H1 (cell line): ENCODE measurements around the gene SLK. TPM values are rescaled to one million over a fixed set of nuclear protein-coding genes. Genes with fewer than 3 reads are reported as not detected.

Source experiments
- CTCF ChIA-PET: fragments of 300-600 bp; sonication (Branson Sonifier 250); formaldehyde crosslinking; loops from one replicate; lab custom pipeline; 2021; ENCODE audit not compliant: partially characterized antibody; lab: Charles Lee
- POLR2A ChIA-PET: fragments of 300-600 bp; sonication (Branson Sonifier 250); formaldehyde crosslinking; loops from one replicate; lab custom pipeline; 2021; ENCODE audit warnings: inconsistent platforms; ENCODE audit not compliant: partially characterized antibody; lab: Charles Lee
- DNase-seq, 2 experiments: peaks; one replicate each; pipeline versions ENCODE4 v3.0.0 to v3.0.0-alpha.2; 2010 to 2022; ENCODE audit warnings: low spot score in 2 of 2, low read depth in 1 of 2, mixed read lengths in 1 of 2
- FAIRE-seq: peaks from 2 replicates; lab custom pipeline; 2011; peaks lifted over from hg19 to GRCh38; lab: Jason Lieb, UNC
- H2AFZ ChIP-seq: 2 replicates; pipeline ENCODE4 v1.8.1; 2012; ENCODE audit warnings: low read length, inconsistent platforms
- H2AK5ac ChIP-seq: 2 replicates; pipeline ENCODE4 v1.6.1; 2013; ENCODE audit warnings: low read depth, low read length
- H2BK120ac ChIP-seq: replicated peaks from 2 replicates; pipeline ENCODE3; 2013; ENCODE audit warnings: low read depth, low read length, inconsistent platforms
- H2BK12ac ChIP-seq: 2 replicates; pipeline ENCODE4 v1.6.1; 2013; ENCODE audit warnings: low read depth, low read length
- H2BK15ac ChIP-seq: 2 replicates; pipeline ENCODE4 v1.6.1; 2013; ENCODE audit warnings: low read length
- H2BK20ac ChIP-seq: 2 replicates; pipeline ENCODE4 v1.6.1; 2013; ENCODE audit warnings: low read length
- H2BK5ac ChIP-seq: 2 replicates; pipeline ENCODE4 v1.6.1; 2013; ENCODE audit warnings: low read depth, low read length
- H3K14ac ChIP-seq: 2 replicates; pipeline ENCODE4 v1.6.1; 2013; ENCODE audit warnings: inconsistent platforms; ENCODE audit not compliant: insufficient read length
- H3K18ac ChIP-seq: 2 replicates; pipeline ENCODE4 v1.6.1; 2013; ENCODE audit warnings: low read length; ENCODE audit errors: extremely low read depth
- H3K23ac ChIP-seq: 2 replicates; pipeline ENCODE4 v1.6.1; 2013; ENCODE audit warnings: inconsistent platforms; ENCODE audit not compliant: insufficient read length
- H3K23me2 ChIP-seq: 2 replicates; pipeline ENCODE4 v1.6.1; 2013; ENCODE audit warnings: low read depth, low read length
- H3K27ac ChIP-seq: 2 replicates; pipeline ENCODE4 v1.6.1; 2011; ENCODE audit warnings: low read depth, low read length, inconsistent platforms
- H3K27me3 ChIP-seq, 4 experiments: replicated peaks in 1 of 4; 1 replicate in 1 of 4; 2 replicates in 3 of 4; pipeline versions ENCODE4 v1.6.1 to v1.8.1; 2011 to 2013; ENCODE audit warnings: low read length in 3 of 4, mild to moderate bottlenecking in 3 of 4, inconsistent platforms in 2 of 4, mixed read lengths in 2 of 4, moderate library complexity in 1 of 4; ENCODE audit not compliant: control insufficient read depth in 3 of 4, insufficient read depth in 3 of 4; ENCODE audit errors: extremely low read depth in 1 of 4
- H3K36me3 ChIP-seq, 4 experiments: 2 replicates each; pipeline versions ENCODE4 v1.6.1 to v1.8.1; 2011 to 2013; ENCODE audit warnings: mild to moderate bottlenecking in 4 of 4, low read length in 3 of 4, moderate library complexity in 2 of 4, control low read depth in 1 of 4, inconsistent platforms in 1 of 4; ENCODE audit not compliant: insufficient read depth in 4 of 4, control insufficient read depth in 2 of 4
- H3K4ac ChIP-seq: replicated peaks from 2 replicates; pipeline ENCODE3; 2013; ENCODE audit warnings: low read length, low read depth, mixed read lengths, inconsistent platforms; ENCODE audit not compliant: insufficient read length
- H3K4me1 ChIP-seq, 4 experiments: replicated peaks in 1 of 4; 1 replicate in 1 of 4; 2 replicates in 3 of 4; pipeline versions ENCODE4 v1.6.1 to v1.8.1; 2011 to 2013; ENCODE audit warnings: low read length in 3 of 4, inconsistent platforms in 2 of 4, mixed read lengths in 1 of 4; ENCODE audit not compliant: insufficient read depth in 4 of 4, control insufficient read depth in 3 of 4
- H3K4me2 ChIP-seq, 2 experiments: 2 replicates each; pipeline versions ENCODE4 v1.6.1 to v1.8.1; 2011 to 2013; ENCODE audit warnings: low read depth in 2 of 2, low read length in 2 of 2, control low read depth in 1 of 2, inconsistent platforms in 1 of 2, mild to moderate bottlenecking in 1 of 2; ENCODE audit not compliant: insufficient read depth in 1 of 2
- H3K4me3 ChIP-seq, 4 experiments: fragments of 200-600, 300-600 bp in 1 of 4; sonication (generic), shearing (Covaris generic), sonication (Bioruptor Twin) in 1 of 4; 2 replicates each; pipeline versions ENCODE4 v1.5.1 to v1.8.1; 2011 to 2016; ENCODE audit warnings: low read length in 4 of 4, low read depth in 3 of 4, control low read depth in 2 of 4, inconsistent platforms in 2 of 4, mild to moderate bottlenecking in 2 of 4, mixed read lengths in 1 of 4, moderate library complexity in 1 of 4; ENCODE audit not compliant: insufficient read depth in 2 of 4; ENCODE audit errors: extremely low read depth in 1 of 4
- H3K56ac ChIP-seq: replicated peaks from 2 replicates; pipeline ENCODE3; 2013; ENCODE audit warnings: low read depth, mild to moderate bottlenecking, mixed read lengths, low read length, inconsistent platforms; ENCODE audit not compliant: insufficient read length
- H3K79me1 ChIP-seq: 2 replicates; pipeline ENCODE4 v1.6.1; 2013; ENCODE audit warnings: low read depth, low read length, control low read depth
- H3K79me2 ChIP-seq, 2 experiments: 2 replicates each; pipeline versions ENCODE4 v1.6.1 to v1.8.1; 2012 to 2013; ENCODE audit warnings: low read length in 2 of 2, mild to moderate bottlenecking in 2 of 2, inconsistent platforms in 1 of 2; ENCODE audit not compliant: insufficient read depth in 2 of 2, control insufficient read depth in 1 of 2
- H3K9ac ChIP-seq, 4 experiments: replicated peaks in 1 of 4; 1 replicate in 1 of 4; 2 replicates in 3 of 4; pipeline versions ENCODE4 v1.6.1 to v1.8.1; 2011 to 2013; ENCODE audit warnings: low read depth in 3 of 4, low read length in 3 of 4, control low read depth in 2 of 4, mild to moderate bottlenecking in 2 of 4, moderate library complexity in 2 of 4, inconsistent platforms in 1 of 4; ENCODE audit errors: extremely low read depth in 1 of 4
- H3K9me3 ChIP-seq, 2 experiments: 2 replicates each; pipeline versions ENCODE4 v1.6.1 to v1.8.1; 2012 to 2013; ENCODE audit warnings: mild to moderate bottlenecking in 2 of 2, moderate library complexity in 2 of 2, control low read depth in 1 of 2, inconsistent platforms in 1 of 2, low read depth in 1 of 2, low read length in 1 of 2, mixed read lengths in 1 of 2; ENCODE audit not compliant: insufficient read depth in 2 of 2
- H4K20me1 ChIP-seq, 2 experiments: replicated peaks in 1 of 2; 2 replicates each; pipeline versions ENCODE3 to v1.8.1; 2011 to 2013; ENCODE audit warnings: inconsistent platforms in 2 of 2, low read length in 2 of 2, mild to moderate bottlenecking in 1 of 2; ENCODE audit not compliant: insufficient read depth in 2 of 2, control insufficient read depth in 1 of 2
- H4K5ac ChIP-seq: 2 replicates; pipeline ENCODE4 v1.6.1; 2013; ENCODE audit warnings: low read length, low read depth, mixed read lengths, inconsistent platforms; ENCODE audit not compliant: insufficient read length
- H4K8ac ChIP-seq: 2 replicates; pipeline ENCODE4 v1.8.0; 2013; ENCODE audit warnings: mild to moderate bottlenecking, moderate library complexity, low read length, inconsistent platforms; ENCODE audit not compliant: insufficient read depth; ENCODE audit errors: extremely low read depth
- H4K91ac ChIP-seq: replicated peaks from 2 replicates; pipeline ENCODE3; 2013; ENCODE audit warnings: low read length, mixed read lengths, inconsistent platforms; ENCODE audit not compliant: insufficient read length
- CREB1 ChIP-seq: IDR thresholded peaks from 2 replicates; pipeline ENCODE4 v1.6.1; 2012; ENCODE audit warnings: inconsistent platforms
- CTBP2 ChIP-seq: IDR thresholded peaks from 2 replicates; pipeline ENCODE4 v1.7.0; 2011; ENCODE audit warnings: borderline replicate concordance, mild to moderate bottlenecking, moderate library complexity, mixed read lengths, low read length; ENCODE audit not compliant: insufficient read depth, insufficient read length
- CTCF ChIP-seq, 3 experiments: IDR thresholded peaks; 1 replicate in 2 of 3; 2 replicates in 1 of 3; pipeline versions ENCODE4 v1.5.1 to v1.6.1; 2011; ENCODE audit warnings: low read length in 3 of 3, mild to moderate bottlenecking in 3 of 3, inconsistent platforms in 2 of 3, low read depth in 1 of 3, moderate library complexity in 1 of 3; ENCODE audit not compliant: insufficient read depth in 1 of 3; ENCODE audit errors: control extremely low read depth in 1 of 3
- EZH2 ChIP-seq: fragments of 200-600 bp; sonication (generic); IDR thresholded peaks from 2 replicates; pipeline ENCODE4 v1.7.1; 2012; ENCODE audit warnings: low read depth, mild to moderate bottlenecking, moderate library complexity, low read length, inconsistent platforms; ENCODE audit not compliant: severe bottlenecking
- GABPA ChIP-seq: IDR thresholded peaks from 2 replicates; pipeline ENCODE4 v1.6.1; 2011; ENCODE audit warnings: mild to moderate bottlenecking, low read length, moderate library complexity, borderline replicate concordance; ENCODE audit not compliant: insufficient read depth
- JUND ChIP-seq: IDR thresholded peaks from 2 replicates; pipeline ENCODE4 v1.6.1; 2011; ENCODE audit warnings: mild to moderate bottlenecking, improper control_type of control experiment, low read length
- SAP30 ChIP-seq: fragments of 300-600 bp; sonication (generic); IDR thresholded peaks from 2 replicates; pipeline ENCODE4 v1.7.1; 2012; ENCODE audit warnings: low read length, moderate library complexity, mild to moderate bottlenecking, inconsistent platforms; ENCODE audit not compliant: insufficient read depth, insufficient replicate concordance
- SIRT6 ChIP-seq: IDR thresholded peaks from one replicate; pipeline ENCODE4 v1.7.1; 2012; ENCODE audit warnings: low read length, inconsistent platforms
- USF2 ChIP-seq: IDR thresholded peaks from 2 replicates; pipeline ENCODE4 v1.6.1; 2011; ENCODE audit warnings: low read length, improper control_type of control experiment
- YY1 ChIP-seq: IDR thresholded peaks from 2 replicates; pipeline ENCODE4 v1.6.1; 2011; ENCODE audit warnings: low read depth, mild to moderate bottlenecking, low read length
- WGBS, 2 experiments: shearing (Covaris generic) in 1 of 2; methylation state at CpG; one replicate each; pipeline versions ENCODE4 v1.1.6 to v1.1.7; 2013 to 2015; ENCODE audit warnings: low lambda C conversion rate in 2 of 2, mixed read lengths in 2 of 2, inconsistent platforms in 1 of 2, low coverage in 1 of 2, missing lambda C conversion rate in 1 of 2; ENCODE audit not compliant: insufficient replicate concordance in 2 of 2, insufficient coverage in 1 of 2, insufficient read length in 1 of 2; ENCODE audit errors: extremely low coverage in 1 of 2, missing lambda C conversion rate in 1 of 2; 5-methylcytosine and 5-hydroxymethylcytosine counted together
- polyA plus RNA-seq, 7 experiments: library from polyadenylated mRNA; depleted of rRNA in 3 of 7; stranded (reverse) in 5 of 7; unstranded in 2 of 7; fragments of >200 nt in 5 of 7; fragments of 200-250 nt in 2 of 7; gene quantifications; 1 replicate in 5 of 7; 2 replicates in 1 of 7; 4 replicates in 1 of 7; pipeline versions ENCODE4 v1.2.1 to v1.2.3, GENCODE V29; 2011 to 2013; ENCODE audit warnings: missing spikeins in 2 of 7, mixed read lengths in 2 of 7
- total RNA-seq: library from RNA; stranded (reverse); fragmentation: NEBNext Ultra II Directional; extraction: Animal tissue kit (Norgen Biotek cat#: 25700); gene quantifications from 2 replicates; pipeline ENCODE4 v1.2.1, GENCODE V29; 2021

The SLK gene
- total and polyA plus RNA-seq, 2 of the 8 experiments (the other 6 are each of a cell fraction or from before 2014, with no cell fraction given): 2.7 to 18.3 TPM

GRCh38 chr10:103931603-103932002 lies 35.3 kb upstream of the SLK start:
- Histone ChIP-seq H3K27me3 (no peaks in the 10 kb centered on the region), H3K14ac (no peak overlapping the region), H3K27ac (no peak overlapping the region), H4K8ac (no peak overlapping the region), H3K56ac (no peak overlapping the region), H3K79me1 (no peaks in the 10 kb centered on the region), H3K18ac (no peak overlapping the region), H2BK120ac (no peak overlapping the region), H2AFZ (no peak overlapping the region), H2BK5ac (no peak overlapping the region), H3K23ac (no peak overlapping the region), H4K5ac (no peak overlapping the region), H3K4me1 (peaks cover 0 to 5% (median 4%) of the 10 kb centered on the region in 4 experiments; a peak in 4 of 7 replicates), H2AK5ac (no peak overlapping the region), H3K79me2 (no peaks in the 10 kb centered on the region), H3K9ac (no peak overlapping the region), H4K91ac (no peak overlapping the region), H3K23me2 (no peaks in the 10 kb centered on the region), H3K9me3 (no peaks in the 10 kb centered on the region), H3K4ac (no peak overlapping the region), H2BK15ac (no peak overlapping the region), H3K4me3 (no peak overlapping the region), H3K4me2 (no peak overlapping the region), H4K20me1 (no peaks in the 10 kb centered on the region), H2BK20ac (no peak overlapping the region), H2BK12ac (no peak overlapping the region), H3K36me3 (no peaks in the 10 kb centered on the region)
- ChIA-PET POLR2A (no interaction called here), CTCF (interaction anchor here (1.1 to 1.9 kb wide), 4 partner anchors 10 to 46 kb away, joined by 3 to 10 read pairs (median 6); no protein-coding TSS in a partner anchor)
- FAIRE-seq (no peak), DNase-seq (no peak)
- 87% methylated on average over 2 of the region's 2 CpGs; no CpG with 5 or more reads in 1 of the 2 experiments for WGBS, 2 experiments
- no peak for TF ChIP-seq YY1
- TF ChIP-seq CREB1: no peak
- TF ChIP-seq CTBP2: no peak
- no peak for TF ChIP-seq SIRT6
- TF ChIP-seq JUND: no peak
- TF ChIP-seq GABPA: no peak
- no peak for TF ChIP-seq SAP30
- no peak for TF ChIP-seq USF2
- no peak for TF ChIP-seq EZH2
- TF ChIP-seq CTCF (IDR thresholded peaks at IDR 0.05; ENCODE audit: control extremely low read depth in 1 of 3, insufficient read depth in 1 of 3, low read depth in 1 of 3, low read length in 3 of 3): no peak
